K562 (cell line): ENCODE data around the gene KLK2. TPM values are rescaled to one million over a fixed set of nuclear protein-coding genes. Genes with fewer than 3 reads are reported as not detected.
A peak's percentile ranks its signal among the peaks of the same experiment; 100 is the strongest.

Experiments used
- ATAC-seq: fragments of 200-7000 bp; cut with Tn5 transposase; 3 replicates; pipeline ENCODE4 v1.9.1; 2020; ENCODE audit warnings: moderate library complexity
- BruUV-seq: library from RNA; stranded (reverse); fragments of 400-500 nt; replicated peaks from 2 replicates; lab custom pipeline; 2021; lab: Mats Ljungman, UMichigan
- CTCF ChIA-PET: fragments of 300-600 bp; formaldehyde crosslinking; extraction: SDS; loops from one replicate; lab custom pipeline; 2021; ENCODE audit warnings: low intra/inter-chr PET ratio; lab: Yijun Ruan, JAX
- POLR2A ChIA-PET: fragments of 300-600, 350-650 bp; sonication (Branson Sonifier 250); formaldehyde crosslinking; extraction: SDS; loops from one replicate; lab custom pipeline; 2021; ENCODE audit warnings: antibody characterized with exemption, inconsistent platforms; lab: Yijun Ruan, JAX
- DNase-seq, 4 experiments: peaks; one replicate each; pipeline versions ENCODE4 v3.0.0 to v3.0.0-alpha.2; 2011 to 2018; ENCODE audit warnings: low spot score in 3 of 4, mixed read lengths in 3 of 4; ENCODE audit errors: extremely low read depth in 1 of 4
- FAIRE-seq: peaks from 2 replicates; lab custom pipeline; 2011; peaks lifted over from hg19 to GRCh38; lab: Jason Lieb, UNC
- H2AFZ ChIP-seq: 2 replicates; pipeline ENCODE4 v1.6.0; 2011; ENCODE audit warnings: low read depth, low read length, control low read depth, inconsistent platforms
- H3K27ac ChIP-seq: fragments of 200-600 bp; 3 replicates; pipeline ENCODE4 v1.8.0; 2011; ENCODE audit warnings: low read depth, mild to moderate bottlenecking, control low read depth, inconsistent platforms, low read length, moderate library complexity, mixed read lengths; ENCODE audit errors: extremely low read depth
- H3K27me3 ChIP-seq, 2 experiments: fragments of 300-600 bp in 1 of 2; 2 replicates in 1 of 2; 3 replicates in 1 of 2; pipeline versions ENCODE4 v1.6.0 to v1.8.0; 2011; ENCODE audit warnings: inconsistent platforms in 2 of 2, low read length in 2 of 2, mild to moderate bottlenecking in 1 of 2, mixed read lengths in 1 of 2, moderate library complexity in 1 of 2; ENCODE audit not compliant: control insufficient read depth in 2 of 2, insufficient read depth in 2 of 2
- H3K36me3 ChIP-seq: fragments of 300-600 bp; 3 replicates; pipeline ENCODE4 v1.8.0; 2011; ENCODE audit warnings: mild to moderate bottlenecking, low read length, inconsistent platforms; ENCODE audit not compliant: control insufficient read depth, insufficient read depth
- H3K4me1 ChIP-seq, 2 experiments: fragments of 200-600 bp in 1 of 2; replicated peaks in 1 of 2; 2 replicates in 1 of 2; 3 replicates in 1 of 2; pipeline versions ENCODE4 v1.5.1 to v1.8.0; 2011; ENCODE audit warnings: inconsistent platforms in 2 of 2, low read length in 2 of 2, mild to moderate bottlenecking in 1 of 2, mixed read lengths in 1 of 2, moderate library complexity in 1 of 2; ENCODE audit not compliant: control insufficient read depth in 2 of 2, insufficient read depth in 2 of 2
- H3K4me2 ChIP-seq: 2 replicates; pipeline ENCODE4 v1.6.1; 2011; ENCODE audit warnings: low read length, control low read depth, inconsistent platforms, mixed read lengths; ENCODE audit not compliant: insufficient read depth
- H3K4me3 ChIP-seq: fragments of 200-600 bp; sonication (generic), shearing (Covaris generic); 2 replicates; pipeline ENCODE4 v1.5.1; 2016; ENCODE audit warnings: control low read depth, inconsistent platforms
- H3K79me2 ChIP-seq: fragments of 200-600 bp; 3 replicates; pipeline ENCODE4 v1.8.0; 2011; ENCODE audit warnings: low read length, inconsistent platforms; ENCODE audit not compliant: control insufficient read depth, insufficient read depth
- H3K9ac ChIP-seq, 2 experiments: 2 replicates each; pipeline versions ENCODE4 v1.6.0 to v1.6.1; 2011; ENCODE audit warnings: low read depth in 2 of 2, low read length in 2 of 2, control low read depth in 1 of 2, inconsistent platforms in 1 of 2, mild to moderate bottlenecking in 1 of 2, mixed read lengths in 1 of 2; ENCODE audit not compliant: insufficient read depth in 1 of 2
- H3K9me1 ChIP-seq: one replicate; pipeline ENCODE4 v1.6.0; 2011; ENCODE audit warnings: inconsistent platforms, mild to moderate bottlenecking, low read length, moderate library complexity; ENCODE audit not compliant: control insufficient read depth, insufficient read depth
- H3K9me3 ChIP-seq: replicated peaks from 2 replicates; pipeline ENCODE4 v1.5.1; 2011; ENCODE audit warnings: low read depth, low read length, inconsistent platforms; ENCODE audit not compliant: control insufficient read depth, insufficient read depth
- H4K20me1 ChIP-seq: replicated peaks from 2 replicates; pipeline ENCODE4 v1.6.1; 2011; ENCODE audit warnings: low read length, inconsistent platforms, mixed read lengths; ENCODE audit not compliant: control insufficient read depth, insufficient read depth
- ADNP ChIP-seq: fragments of 200-800 bp; sonication (Bioruptor generic); IDR thresholded peaks from 2 replicates; pipeline ENCODE4 v1.6.1; 2016; ENCODE audit warnings: missing genetic modification characterization, missing compliant biosample characterization
- BHLHE40 ChIP-seq: IDR thresholded peaks from 2 replicates; pipeline ENCODE4 v1.6.1; 2011; ENCODE audit warnings: low read length, improper control_type of control experiment
- ETS1 ChIP-seq: conservative IDR thresholded peaks from 2 replicates; pipeline ENCODE4 v1.6.1; 2011; ENCODE audit warnings: low read depth, mild to moderate bottlenecking, low read length; ENCODE audit not compliant: control insufficient read depth
- GTF2B ChIP-seq: IDR thresholded peaks from 2 replicates; pipeline ENCODE4 v1.6.1; 2011; ENCODE audit not compliant: insufficient read length; ENCODE audit errors: extremely low read depth
- HDAC8 ChIP-seq: fragments of 450-650 bp; IDR thresholded peaks from 2 replicates; pipeline ENCODE4 v1.6.1; 2016; ENCODE audit warnings: mild to moderate bottlenecking, missing genetic modification characterization, moderate library complexity, missing compliant biosample characterization
- MAX ChIP-seq: sonication (generic); formaldehyde crosslinking; IDR thresholded peaks from 2 replicates; pipeline ENCODE4 v1.9.0; 2022; ENCODE audit warnings: mild to moderate bottlenecking, missing genetic modification reagents
- NR4A1 ChIP-seq, 2 experiments: fragments of 250-450 bp in 1 of 2; fragments of 450-650 bp in 1 of 2; sonication (Bioruptor Pico) in 1 of 2; IDR thresholded peaks; 2 replicates each; pipeline versions ENCODE4 v1.4.0 to v1.6.1; 2016 to 2020; ENCODE audit warnings: mild to moderate bottlenecking in 2 of 2, missing compliant biosample characterization in 1 of 2, missing genetic modification characterization in 1 of 2, moderate library complexity in 1 of 2
- PKNOX1 ChIP-seq: fragments of 450-650 bp; IDR thresholded peaks from 2 replicates; pipeline ENCODE4 v1.6.1; 2016
- POLR2A ChIP-seq: fragments of 450-650 bp; conservative IDR thresholded peaks from 2 replicates; pipeline ENCODE4 v1.6.1; 2016
- SP1 ChIP-seq: sonication (generic); formaldehyde crosslinking; IDR thresholded peaks from 2 replicates; pipeline ENCODE4 v1.8.1; 2022; ENCODE audit warnings: mild to moderate bottlenecking, missing genetic modification reagents
- ZEB2 ChIP-seq: fragments of 450-650 bp; IDR thresholded peaks from 2 replicates; pipeline ENCODE4 v1.6.1; 2016
- ZMIZ1 ChIP-seq, 2 experiments: fragments of 150-350 bp in 1 of 2; IDR thresholded peaks; 2 replicates each; pipeline ENCODE4 v1.6.1; 2012 to 2016; ENCODE audit warnings: low read depth in 2 of 2, low read length in 2 of 2, mild to moderate bottlenecking in 1 of 2, moderate library complexity in 1 of 2
- ZNF24 ChIP-seq: fragments of 450-650 bp; IDR thresholded peaks from 2 replicates; pipeline ENCODE4 v1.6.1; 2016
- WGBS: fragments of 100-300 bp; shearing (Covaris generic); methylation state at CpG from one replicate; pipeline ENCODE4 v1.1.6; 2016; ENCODE audit warnings: low coverage, mixed read lengths; ENCODE audit not compliant: insufficient coverage; ENCODE audit errors: missing lambda C conversion rate; 5-methylcytosine and 5-hydroxymethylcytosine counted together
- in situ Hi-C: fragments of 300-500 bp; cut with MboI; formaldehyde crosslinking; loops from 4 replicates; pipeline ENCODE4 v1.15.0; 2018; ENCODE audit warnings: inconsistent platforms, mixed read lengths
- intact Hi-C: fragments of 100-400 bp; cut with micrococcal nuclease; formaldehyde crosslinking; loops from 2 replicates; pipeline ENCODE4 v1.14.2; 2022
- polyA plus RNA-seq, 8 experiments: library from polyadenylated mRNA; depleted of rRNA in 4 of 8; stranded (reverse) in 5 of 8; unstranded in 3 of 8; fragments of >200 nt; fragmentation: Nextera tagmentation in 2 of 8; fragmentation: Illumina TruSeq in 1 of 8; extraction: Ambion mirVana in 2 of 8; extraction: Trizol in 1 of 8; gene quantifications; 2 replicates each; pipeline versions ENCODE4 v1.2.1 to v1.2.3, GENCODE V29; 2011 to 2014; ENCODE audit warnings: inconsistent platforms in 1 of 8, missing spikeins in 1 of 8
- total RNA-seq, 7 experiments: library from RNA; depleted of rRNA in 6 of 7; stranded (reverse); fragments of >200 nt in 6 of 7; fragmentation: Illumina TruSeq in 2 of 7; extraction: Trizol in 2 of 7; gene quantifications; 2 replicates each; pipeline versions ENCODE4 v1.2.1 to v1.2.3, GENCODE V29; 2011 to 2021; ENCODE audit warnings: low replicate concordance in 1 of 7

The KLK2 gene
- total and polyA plus RNA-seq, 9 of the 15 experiments (the other 6 are each of a cell fraction or from before 2014, with no cell fraction given): 0.11 to 0.47 (median 0.23) TPM; not detected in 1

- H4K20me1 ChIP-seq: no peaks in the 10 kb centered on the region
- intact Hi-C loops (loop anchor here (5.0 kb wide), 1 partner anchor 34 kb away; no protein-coding TSS in a partner anchor), in situ Hi-C loops (no loop called here)
- H3K9ac ChIP-seq: peak overlapping the region; percentile 66 to 94
- no peaks in the 10 kb centered on the region for H3K9me3 ChIP-seq
- DNase-seq (peak; percentile 91 to 96 (median 94)), ATAC-seq (peak; percentile 99), FAIRE-seq (peak; percentile 83)
- ChIA-PET POLR2A (interaction anchor here (1.1 kb wide), 1 partner anchor 11 kb away, joined by 3 read pairs; no protein-coding TSS in a partner anchor), CTCF (no interaction called here)
- WGBS: 5% methylated on average over 44 of the region's 67 CpGs
- H3K27ac ChIP-seq: peak overlapping the region; percentile 67
- no TSS peak for BruUV-seq
- peaks cover 14 to 16% of the 10 kb centered on the region in 2 experiments; a peak in 4 of 5 replicates for H3K4me1 ChIP-seq
- peak overlapping the region; percentile 99 for H2AFZ ChIP-seq
- H3K79me2 ChIP-seq: no peaks in the 10 kb centered on the region
- no peaks in the 10 kb centered on the region for H3K9me1 ChIP-seq
- H3K36me3 ChIP-seq: no peaks in the 10 kb centered on the region
- peak overlapping the region; percentile 52 for H3K4me3 ChIP-seq
- H3K4me2 ChIP-seq: peak overlapping the region; percentile 95
- H3K27me3 ChIP-seq: 0 out of 5 replicates have a peak, but pooled peaks cover 0 to 3% of the 10 kb centered on the region in 2 experiments
- TF ChIP-seq ADNP: no peak
- no peak for TF ChIP-seq ETS1
- no peak for TF ChIP-seq ZEB2
- TF ChIP-seq NR4A1 (CRISPR knock-in tag; IDR thresholded peaks at IDR 0.05): 0 out of 2 replicates have a peak, but pooled peaks have one; percentile 49
- TF ChIP-seq NR4A1 (tag; IDR thresholded peaks at IDR 0.05): no peak
- no peak for TF ChIP-seq ZNF24
- TF ChIP-seq GTF2B: no peak
- peak; percentile 76 for TF ChIP-seq BHLHE40
- TF ChIP-seq MAX (CRISPR knock-in tag): peak; percentile 83
- TF ChIP-seq POLR2A: peak; percentile 83
- TF ChIP-seq PKNOX1: peak; percentile 74
- TF ChIP-seq HDAC8 (tag): 0 out of 2 replicates have a peak, but pooled peaks have one; percentile 61
- TF ChIP-seq SP1 (CRISPR knock-in tag): peak; percentile 33; the same call in 1 of the 2 replicates
- no peak for TF ChIP-seq ZMIZ1 (IDR thresholded peaks at IDR 0.05; ENCODE audit: low read depth in 2 of 2, low read length in 2 of 2)
Observed at GRCh38 chr19:50835785-50836542, 37.3 kb upstream of the KLK2 start.
